Large intestine (tissue), 3 donors: ENCODE measurements around the gene RIT2. TPM values are rescaled to one million over a fixed set of nuclear protein-coding genes. Genes with fewer than 3 reads are reported as not detected.

Experiments used
- DNase-seq, 2 donors: peaks; one replicate each; pipeline versions ENCODE4 v3.0.0 to v3.0.0-alpha.2; 2013
- H3K27ac ChIP-seq: one replicate; pipeline ENCODE4 v1.5.1; 2013; ENCODE audit warnings: low read length
- H3K27me3 ChIP-seq: 2 replicates; pipeline ENCODE4 v1.6.1; 2013; ENCODE audit warnings: low read length; ENCODE audit not compliant: control insufficient read depth, insufficient read depth
- H3K36me3 ChIP-seq: 2 replicates; pipeline ENCODE4 v1.6.1; 2013; ENCODE audit warnings: low read length; ENCODE audit not compliant: control insufficient read depth, insufficient read depth
- H3K4me1 ChIP-seq: one replicate; pipeline ENCODE4 v1.6.1; 2013; ENCODE audit warnings: low read length; ENCODE audit not compliant: control insufficient read depth, insufficient read depth
- H3K4me3 ChIP-seq: one replicate; pipeline ENCODE4 v1.5.1; 2013; ENCODE audit warnings: low read length
- H3K9me3 ChIP-seq: one replicate; pipeline ENCODE4 v1.6.1; 2013; ENCODE audit warnings: mild to moderate bottlenecking, low read depth, low read length, moderate library complexity; ENCODE audit not compliant: control insufficient read depth
- WGBS: methylation state at CpG from one replicate; pipeline ENCODE4 v1.1.5; 2013; ENCODE audit warnings: low lambda C conversion rate; ENCODE audit not compliant: insufficient coverage; 5-methylcytosine and 5-hydroxymethylcytosine counted together
- polyA plus RNA-seq: library from polyadenylated mRNA; unstranded; fragments of 120-200 nt; gene quantifications from one replicate; pipeline ENCODE4 v1.2.1, GENCODE V29; 2013

The RIT2 gene
- polyA plus RNA-seq, 1 donor: 1.9 TPM

DNA sequence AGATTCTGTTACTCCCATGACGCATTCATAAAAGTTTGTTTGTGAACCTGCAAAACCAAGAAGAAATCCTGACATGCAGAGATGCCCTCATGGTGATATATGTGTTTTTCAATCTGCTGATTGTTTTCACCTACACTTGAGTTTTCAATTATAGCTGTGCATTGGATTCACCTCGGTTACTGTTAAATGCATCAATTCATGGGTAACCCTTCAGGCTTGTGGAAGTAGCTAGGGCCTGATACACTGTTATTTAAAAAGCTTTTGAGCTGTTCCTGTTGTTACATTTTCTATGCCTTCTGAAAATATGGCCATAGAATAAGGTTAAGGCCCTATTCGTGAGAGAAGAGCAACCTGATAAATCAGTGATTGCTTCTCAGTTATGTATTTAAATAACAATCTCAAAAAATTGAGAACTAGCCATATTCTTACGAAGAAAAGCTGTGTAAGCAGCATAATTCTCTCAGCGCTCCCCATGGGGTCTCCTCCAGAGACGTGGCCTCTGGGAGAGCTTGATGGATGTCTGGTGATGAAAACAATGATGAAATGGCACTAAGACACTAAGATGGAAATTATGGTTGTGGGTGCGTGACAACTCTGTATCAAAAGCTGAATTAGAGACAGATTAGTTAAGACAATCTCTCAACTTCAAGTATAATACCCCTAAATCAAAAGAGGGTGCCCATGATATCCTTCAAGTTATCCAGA is 60.5 kb downstream of the RIT2 start:
- Histone ChIP-seq H3K36me3 (no peaks in the 10 kb centered on the region), H3K9me3 (no peaks in the 10 kb centered on the region), H3K4me3 (no peak overlapping the region), H3K27me3 (no peaks in the 10 kb centered on the region), H3K4me1 (peaks cover 4% of the 10 kb centered on the region), H3K27ac (no peak overlapping the region)
- no peak for DNase-seq
- WGBS: 86% methylated on average over 1 of the region's 7 CpGs

DNA sequence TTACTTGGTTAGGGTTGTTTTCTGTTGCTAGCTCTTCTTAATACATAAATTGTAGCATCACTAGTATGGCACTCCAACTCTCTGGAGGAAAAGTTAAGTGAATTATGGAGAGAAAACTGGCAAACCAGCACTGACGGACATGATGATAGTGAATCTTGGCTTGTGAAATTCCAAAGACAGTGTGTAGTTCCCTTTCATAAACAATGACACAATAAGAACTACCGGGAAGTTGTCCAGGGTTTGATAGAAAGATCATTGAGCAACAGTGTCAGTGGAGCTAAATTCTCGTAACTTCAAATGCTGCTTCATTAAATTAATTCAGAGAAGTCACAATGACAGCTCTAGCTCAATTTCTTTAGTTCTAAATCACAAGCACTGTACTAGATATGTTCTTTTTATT is 66.5 kb downstream of the RIT2 start:
- no CpG with 5 or more reads among the region's 3 CpGs for WGBS
- no peak overlapping the region for H3K27ac ChIP-seq
- DNase-seq: no peak
- no peaks in the 10 kb centered on the region for H3K27me3 ChIP-seq
- no peak overlapping the region for H3K4me3 ChIP-seq
- no peaks in the 10 kb centered on the region for H3K4me1 ChIP-seq
- no peaks in the 10 kb centered on the region for H3K36me3 ChIP-seq
- no peaks in the 10 kb centered on the region for H3K9me3 ChIP-seq

DNA sequence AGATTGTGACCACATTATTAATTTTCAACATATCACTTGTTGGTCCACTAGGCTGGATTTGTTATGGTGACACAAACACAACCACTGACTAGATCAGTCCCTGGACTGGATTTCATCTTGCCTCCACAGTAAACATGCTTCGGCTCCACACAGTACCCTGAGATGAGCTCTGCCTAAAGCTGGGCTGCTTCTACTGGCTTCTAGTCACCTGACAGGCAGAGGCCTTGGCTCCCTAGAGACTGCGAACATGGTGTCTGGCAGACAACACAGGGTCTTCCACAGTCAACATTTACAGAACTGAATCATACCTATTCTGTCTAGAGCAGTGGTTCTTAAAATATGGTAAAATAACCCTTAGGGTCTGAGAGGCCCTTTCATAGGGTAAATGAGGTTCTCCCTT is 69.2 kb downstream of the RIT2 start:
- no peaks in the 10 kb centered on the region for H3K27me3 ChIP-seq
- H3K9me3 ChIP-seq: no peaks in the 10 kb centered on the region
- no CpG with 5 or more reads among the region's 2 CpGs for WGBS
- no peak overlapping the region for H3K4me3 ChIP-seq
- H3K27ac ChIP-seq: no peak overlapping the region
- no peaks in the 10 kb centered on the region for H3K36me3 ChIP-seq
- no peak for DNase-seq
- H3K4me1 ChIP-seq: no peaks in the 10 kb centered on the region

DNA sequence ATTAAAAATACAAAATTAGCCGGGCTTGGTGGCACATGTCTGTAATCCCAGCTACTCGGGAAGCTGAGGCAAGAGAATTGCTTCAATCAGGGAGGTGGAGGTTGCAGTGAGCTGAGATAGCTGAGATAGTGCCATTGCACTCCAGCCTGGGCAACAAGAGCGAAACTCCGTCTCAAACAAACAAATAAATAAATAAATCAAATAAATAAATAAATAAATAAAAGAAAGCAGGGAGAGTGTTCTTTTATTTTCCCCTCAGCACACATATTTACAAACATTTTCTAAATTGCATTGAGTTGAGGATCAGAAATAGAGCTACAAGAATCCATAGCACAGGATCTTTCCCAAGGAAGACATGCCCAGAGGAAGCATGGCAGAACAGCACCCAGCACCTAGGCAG is 71.9 kb downstream of the RIT2 start:
- Histone ChIP-seq H3K27me3 (no peaks in the 10 kb centered on the region), H3K27ac (no peak overlapping the region), H3K4me3 (no peak overlapping the region), H3K36me3 (no peaks in the 10 kb centered on the region), H3K4me1 (no peaks in the 10 kb centered on the region), H3K9me3 (no peaks in the 10 kb centered on the region)
- no peak for DNase-seq
- no CpG with 5 or more reads among the region's 4 CpGs for WGBS

DNA sequence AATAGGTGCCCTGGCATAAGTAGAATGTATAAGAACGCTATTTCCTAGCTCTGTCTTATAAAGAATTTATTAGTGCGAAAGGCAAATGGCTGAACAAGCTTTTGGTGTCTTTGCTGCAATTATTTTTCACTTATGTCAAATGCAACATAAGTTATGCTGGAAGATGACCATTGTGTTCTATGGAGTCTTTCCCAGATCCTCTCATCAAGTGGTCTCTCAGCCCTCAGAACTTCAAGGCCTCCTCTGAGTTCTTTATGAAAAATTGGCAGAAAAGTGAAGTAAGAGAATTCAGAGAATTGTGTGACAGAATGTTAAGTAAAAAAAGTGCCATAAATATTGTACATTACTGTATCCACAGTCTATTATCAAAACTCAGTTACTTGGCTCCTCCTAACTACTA is 75.2 kb downstream of the RIT2 start:
- H3K4me1 ChIP-seq: no peaks in the 10 kb centered on the region
- H3K27ac ChIP-seq: no peak overlapping the region
- no CpG with 5 or more reads among the region's 2 CpGs for WGBS
- no peaks in the 10 kb centered on the region for H3K9me3 ChIP-seq
- no peak overlapping the region for H3K4me3 ChIP-seq
- no peaks in the 10 kb centered on the region for H3K27me3 ChIP-seq
- DNase-seq: no peak
- H3K36me3 ChIP-seq: no peaks in the 10 kb centered on the region

DNA sequence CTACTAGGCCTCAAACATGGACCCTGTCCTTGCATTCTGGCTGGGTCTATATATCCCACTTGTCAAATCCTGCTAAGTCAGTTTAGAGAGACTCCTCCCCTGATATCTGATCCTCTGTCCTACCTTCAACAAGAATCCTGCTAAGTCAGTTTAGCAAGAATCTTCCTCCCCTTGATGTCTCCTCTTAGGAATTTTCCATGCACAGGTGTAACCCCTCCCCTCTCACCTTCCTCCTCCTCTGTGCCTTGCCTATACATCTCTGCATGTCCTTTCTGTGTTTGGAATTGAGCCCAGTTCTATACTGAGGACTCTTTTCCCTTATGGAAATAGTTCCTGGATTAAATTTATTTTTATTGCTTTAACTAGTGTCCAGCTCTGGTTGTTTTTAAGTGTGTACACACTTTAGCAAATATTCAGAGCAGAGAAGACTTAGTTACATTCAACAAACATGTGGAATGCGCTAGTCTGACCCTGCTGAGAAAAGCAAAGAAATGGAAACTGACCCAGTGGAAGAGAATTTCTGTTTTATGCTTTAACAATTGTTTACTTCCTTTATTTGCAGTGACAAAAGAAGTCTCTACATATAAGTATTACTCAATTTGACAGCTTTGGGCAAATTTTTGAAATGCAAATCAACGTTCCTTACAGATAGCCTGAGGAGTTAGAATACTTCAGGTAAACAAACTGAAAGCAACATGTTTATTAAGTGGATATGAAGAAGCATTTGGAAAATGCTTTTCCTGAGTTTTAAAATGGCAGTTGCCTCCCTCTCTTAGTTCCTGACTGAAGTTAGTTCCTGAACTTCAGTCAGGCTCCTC is 80.6 kb downstream of the RIT2 start:
- WGBS: 0% methylated on average over 1 of the region's 2 CpGs
- Histone ChIP-seq H3K36me3 (no peaks in the 10 kb centered on the region), H3K27ac (no peak overlapping the region), H3K9me3 (no peaks in the 10 kb centered on the region), H3K27me3 (no peaks in the 10 kb centered on the region), H3K4me3 (no peak overlapping the region), H3K4me1 (no peaks in the 10 kb centered on the region)
- no peak for DNase-seq

DNA sequence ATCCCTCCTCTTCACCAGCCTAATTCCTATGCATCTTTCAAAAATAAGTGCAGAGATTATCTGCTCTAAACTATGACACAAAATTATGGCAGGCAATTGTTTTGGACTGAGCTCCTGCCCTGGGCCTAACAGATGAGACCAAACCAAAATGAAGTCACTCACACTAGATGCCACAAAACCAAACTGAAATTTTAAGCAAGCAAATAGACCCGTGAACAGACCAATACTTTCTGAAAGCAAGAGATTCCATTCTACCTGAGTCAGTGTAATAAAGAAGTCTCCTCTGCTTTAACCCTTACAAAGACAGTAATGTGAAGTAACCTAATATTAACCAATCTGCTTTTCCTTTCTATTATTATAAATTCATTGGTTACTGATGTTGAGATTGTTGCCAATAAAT is 84.3 kb downstream of the RIT2 start:
- Histone ChIP-seq H3K9me3 (no peaks in the 10 kb centered on the region), H3K36me3 (no peaks in the 10 kb centered on the region), H3K27me3 (no peaks in the 10 kb centered on the region), H3K4me1 (no peaks in the 10 kb centered on the region), H3K27ac (no peak overlapping the region), H3K4me3 (no peak overlapping the region)
- no peak for DNase-seq
- WGBS: no CpG with 5 or more reads among the region's 1 CpG

DNA sequence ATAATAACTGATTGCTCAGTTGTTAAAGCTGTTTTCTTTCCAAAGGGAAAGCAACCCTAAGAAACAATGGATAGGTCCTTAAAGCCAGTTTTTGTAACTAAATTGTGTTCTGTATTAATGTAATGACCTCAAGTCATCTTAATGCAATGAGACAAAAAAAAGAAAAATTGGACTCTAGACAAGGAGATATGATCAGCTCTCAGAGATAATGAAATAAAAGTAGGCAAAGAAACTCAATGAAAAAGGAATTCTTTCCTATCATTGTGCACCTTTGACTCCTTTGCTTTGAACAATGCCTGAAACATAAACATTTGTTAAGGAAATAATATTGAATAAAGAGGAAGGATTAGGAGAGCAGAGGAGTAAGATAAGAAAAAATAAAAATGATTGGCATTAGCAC is 86.1 kb downstream of the RIT2 start:
- Histone ChIP-seq H3K4me1 (no peaks in the 10 kb centered on the region), H3K9me3 (no peaks in the 10 kb centered on the region), H3K36me3 (no peaks in the 10 kb centered on the region), H3K27me3 (no peaks in the 10 kb centered on the region), H3K27ac (no peak overlapping the region), H3K4me3 (no peak overlapping the region)
- DNase-seq: no peak

DNA sequence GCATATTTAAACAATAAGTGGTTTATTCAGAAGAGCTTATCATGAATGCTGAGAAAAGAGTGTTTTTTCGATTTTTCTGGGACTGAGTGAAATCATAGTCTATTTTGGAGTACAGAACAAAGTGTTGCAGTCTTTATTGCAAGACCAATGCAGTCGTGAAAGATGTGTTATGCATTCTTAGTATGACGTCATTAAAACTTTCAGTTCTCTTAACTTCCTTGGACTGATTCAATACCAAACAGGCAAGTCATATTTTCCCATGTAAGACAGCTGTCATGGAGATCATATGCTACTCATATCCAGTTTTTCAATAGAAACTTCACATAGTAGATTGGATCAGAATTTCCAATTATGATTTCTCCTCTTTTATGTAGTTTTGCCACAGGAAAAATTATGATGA is 92.6 kb downstream of the RIT2 start:
- no peaks in the 10 kb centered on the region for H3K27me3 ChIP-seq
- no peak overlapping the region for H3K4me3 ChIP-seq
- H3K4me1 ChIP-seq: no peaks in the 10 kb centered on the region
- no CpG with 5 or more reads among the region's 3 CpGs for WGBS
- H3K27ac ChIP-seq: no peak overlapping the region
- no peaks in the 10 kb centered on the region for H3K36me3 ChIP-seq
- no peaks in the 10 kb centered on the region for H3K9me3 ChIP-seq
- no peak for DNase-seq

DNA sequence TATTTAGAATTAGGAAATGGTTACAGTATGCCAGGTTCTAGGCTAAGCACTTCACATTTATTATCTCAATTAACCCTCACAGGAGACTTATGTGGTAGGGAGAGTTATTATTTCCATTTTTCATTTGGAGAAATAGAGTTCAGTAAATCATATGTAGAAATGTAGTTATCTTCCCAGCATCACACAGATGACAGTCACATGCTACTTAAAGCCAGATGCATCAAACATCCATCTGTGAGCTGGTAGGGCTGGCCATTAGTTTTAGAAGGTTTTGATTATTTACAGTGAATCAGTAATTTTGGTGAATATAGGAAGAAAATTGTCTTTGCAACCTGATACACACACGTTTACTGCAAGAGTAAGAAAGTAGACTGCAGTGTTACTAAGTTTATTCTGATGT is 97.9 kb downstream of the RIT2 start:
- Histone ChIP-seq H3K4me1 (no peaks in the 10 kb centered on the region), H3K4me3 (no peak overlapping the region), H3K9me3 (no peaks in the 10 kb centered on the region), H3K36me3 (no peaks in the 10 kb centered on the region), H3K27ac (no peak overlapping the region), H3K27me3 (no peaks in the 10 kb centered on the region)
- DNase-seq: no peak
- WGBS: no CpG with 5 or more reads among the region's 1 CpG

DNA sequence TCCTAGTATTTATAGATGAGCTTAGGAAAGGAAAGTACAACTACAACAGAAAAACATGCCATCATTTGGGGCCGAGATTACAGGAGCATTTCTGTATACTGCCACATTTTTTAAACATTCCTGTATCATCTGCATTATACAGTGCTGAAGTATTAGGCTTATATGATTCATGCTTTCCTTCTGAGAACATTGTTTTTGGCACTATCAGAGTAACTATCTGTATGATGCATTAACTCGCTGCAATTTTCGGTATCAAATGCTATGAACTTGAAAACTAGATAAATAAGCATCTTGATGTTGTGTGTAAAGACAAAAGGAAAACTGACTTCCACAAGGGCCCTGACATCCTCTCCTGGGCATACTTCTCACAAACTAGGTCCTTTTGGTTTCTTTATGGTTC is 102.0 kb downstream of the RIT2 start:
- no peaks in the 10 kb centered on the region for H3K36me3 ChIP-seq
- H3K9me3 ChIP-seq: no peaks in the 10 kb centered on the region
- no peak overlapping the region for H3K4me3 ChIP-seq
- WGBS: 100% methylated on average over 1 of the region's 3 CpGs
- no peaks in the 10 kb centered on the region for H3K27me3 ChIP-seq
- no peaks in the 10 kb centered on the region for H3K4me1 ChIP-seq
- H3K27ac ChIP-seq: no peak overlapping the region
- no peak for DNase-seq
